Measurements from ENCODE around the gene EIF4EBP2. TPM values are rescaled to one million over a fixed set of nuclear protein-coding genes. Genes with fewer than 3 reads are reported as not detected.

The EIF4EBP2 gene
- total and polyA plus RNA-seq, 4 donors = 25.7 to 70.0 (median 33.0) TPM

- no peak overlapping the region for H3K27ac ChIP-seq (ENCODE audit: low read depth in 1 of 2, low read length in 2 of 2)
- DNase-seq (ENCODE audit: low spot score) = no peak
- peaks cover 0 to 18% (median 4%) of the 10 kb centered on the region in 4 donors for H3K4me1 ChIP-seq (ENCODE audit: control insufficient read depth in 4 of 4, insufficient read depth in 4 of 4, low read length in 3 of 4)
- no peak overlapping the region for H3K9ac ChIP-seq (ENCODE audit: low read depth in 1 of 2, low read length in 2 of 2)
- no peaks in the 10 kb centered on the region for H3K9me3 ChIP-seq (ENCODE audit: control insufficient read depth in 4 of 4, low read length in 3 of 4)
- WGBS = 91% methylated on average over 2 of the region's 2 CpGs
- H3K36me3 ChIP-seq (ENCODE audit: control insufficient read depth in 4 of 4, insufficient read depth in 3 of 4, low read depth in 1 of 4, low read length in 3 of 4) = no peaks in the 10 kb centered on the region
- no peak for TF ChIP-seq RXRA (IDR thresholded peaks at IDR 0.05)
- no peak for TF ChIP-seq ATF3 (IDR thresholded peaks at IDR 0.05)
- TF ChIP-seq GABPA (IDR thresholded peaks at IDR 0.05 in 1 of 2, conservative IDR thresholded peaks at IDR 0.05 in 1 of 2) = no peak
- no peak for TF ChIP-seq SP1 (IDR thresholded peaks at IDR 0.05)
- no peak for TF ChIP-seq RAD21 (IDR thresholded peaks at IDR 0.05)
- TF ChIP-seq TAF1 (conservative IDR thresholded peaks at IDR 0.05) = no peak
- TF ChIP-seq FOXA2 (IDR thresholded peaks at IDR 0.05) = no peak
- TF ChIP-seq YY1 (IDR thresholded peaks at IDR 0.05) = no peak
- no peak for TF ChIP-seq HNF4G (IDR thresholded peaks at IDR 0.05)
- no peak for TF ChIP-seq JUND (IDR thresholded peaks at IDR 0.05)
- TF ChIP-seq MAX (IDR thresholded peaks at IDR 0.05) = no peak
- TF ChIP-seq CTCF (IDR thresholded peaks at IDR 0.05; ENCODE audit: low read depth, low read length, missing input control) = no peak
- no peak for TF ChIP-seq NR2F2 (IDR thresholded peaks at IDR 0.05)
- TF ChIP-seq REST (IDR thresholded peaks at IDR 0.05) = no peak
- no peaks in the 10 kb centered on the region for H3K27me3 ChIP-seq (ENCODE audit: control insufficient read depth in 4 of 4, insufficient read depth in 4 of 4, low read length in 3 of 4)
- no peak overlapping the region for H3K4me3 ChIP-seq (ENCODE audit: low read depth in 1 of 3, low read length in 3 of 3)
These were observed 70.8 kb downstream of the EIF4EBP2 start for GRCh38 chr10:70474780-70475179.

GRCh38 chr10:70475661-70476060 lies 71.7 kb downstream of the EIF4EBP2 start:
- H3K9me3 ChIP-seq (ENCODE audit: control insufficient read depth in 4 of 4, low read length in 3 of 4) = no peaks in the 10 kb centered on the region
- 85% methylated on average over 8 of the region's 8 CpGs for WGBS
- TF ChIP-seq CTCF (IDR thresholded peaks at IDR 0.05; ENCODE audit: low read depth, low read length, missing input control) = no peak
- no peak for TF ChIP-seq RXRA (IDR thresholded peaks at IDR 0.05)
- no peak for TF ChIP-seq FOXA2 (IDR thresholded peaks at IDR 0.05)
- no peak for TF ChIP-seq ZBTB33 (IDR thresholded peaks at IDR 0.05)
- H3K4me3 ChIP-seq (ENCODE audit: low read depth in 1 of 3, low read length in 3 of 3) = no peak overlapping the region
- peaks cover 0 to 23% (median 4%) of the 10 kb centered on the region in 4 donors for H3K4me1 ChIP-seq (ENCODE audit: control insufficient read depth in 4 of 4, insufficient read depth in 4 of 4, low read length in 3 of 4)
- H3K9ac ChIP-seq (ENCODE audit: low read depth in 1 of 2, low read length in 2 of 2) = no peak overlapping the region
- no peak for DNase-seq (ENCODE audit: low spot score)
- no peak overlapping the region for H3K27ac ChIP-seq (ENCODE audit: low read depth in 1 of 2, low read length in 2 of 2)
- no peaks in the 10 kb centered on the region for H3K36me3 ChIP-seq (ENCODE audit: control insufficient read depth in 4 of 4, insufficient read depth in 3 of 4, low read depth in 1 of 4, low read length in 3 of 4)
- H3K27me3 ChIP-seq (ENCODE audit: control insufficient read depth in 4 of 4, insufficient read depth in 4 of 4, low read length in 3 of 4) = no peaks in the 10 kb centered on the region
